Measurements from ENCODE around the gene DGKD.

- no peak for TF ChIP-seq CTCF (IDR thresholded peaks at IDR 0.05; ENCODE audit: low read depth, low read length)
- TF ChIP-seq EZH2phosphoT487 (IDR thresholded peaks at IDR 0.05; ENCODE audit: low read depth), result no peak
Measured at GRCh38 chr2:233457356-233457755, 103.1 kb downstream of the DGKD start.

Measured in OCI-LY3 (cell line).